NCI-H526 (cell line): ENCODE measurements around the gene ARHGAP33.
A peak's percentile ranks its signal among the peaks of the same experiment; 100 is the strongest.

Source experiments
- DNase-seq, 2 experiments: peaks; one replicate each; lab custom pipeline; 2025; lab: John Stamatoyannopoulos, UW

Gene ARHGAP33

GRCh38 chr19:35780058-35780457 is 4.7 kb downstream of the ARHGAP33 start:
- DNase-seq, result no peak

GRCh38 chr19:35780717-35781116 is 5.4 kb downstream of the ARHGAP33 start:
- DNase-seq, result no peak

GRCh38 chr19:35781650-35782049 is 6.3 kb downstream of the ARHGAP33 start:
- DNase-seq, result no peak

- no peak for DNase-seq
These were observed 7.2 kb downstream of the ARHGAP33 start for GRCh38 chr19:35782589-35782988.

- DNase-seq, result no peak
These were observed 8.4 kb downstream of the ARHGAP33 start for GRCh38 chr19:35783469-35784434.

GRCh38 chr19:35784503-35785338 is 9.4 kb downstream of the ARHGAP33 start:
- DNase-seq, result peak in 1 of 2 experiments; percentile 16

- DNase-seq, result no peak
These were observed 9.9 kb downstream of the ARHGAP33 start for GRCh38 chr19:35785339-35785627.

- DNase-seq, result no peak
These were observed 11.2 kb downstream of the ARHGAP33 start for GRCh38 chr19:35786299-35787160.

GRCh38 chr19:35787227-35787799 is 11.9 kb downstream of the ARHGAP33 start:
- no peak for DNase-seq

- DNase-seq, result no peak
These were observed 13.0 kb downstream of the ARHGAP33 start for GRCh38 chr19:35788205-35788960.

GRCh38 chr19:35789195-35789977 is 14.0 kb downstream of the ARHGAP33 start:
- no peak for DNase-seq

- DNase-seq, result no peak
These were observed 14.9 kb downstream of the ARHGAP33 start for GRCh38 chr19:35789978-35790944.

- peak; percentile 13 to 79 for DNase-seq
These were observed 15.8 kb downstream of the ARHGAP33 start for GRCh38 chr19:35790981-35791813.

- no peak for DNase-seq
These were observed 16.5 kb downstream of the ARHGAP33 start for GRCh38 chr19:35791814-35792279.

GRCh38 chr19:35792312-35792711 is 16.9 kb downstream of the ARHGAP33 start:
- DNase-seq, result no peak

GRCh38 chr19:35792888-35793287 is 17.5 kb downstream of the ARHGAP33 start:
- DNase-seq, result no peak

GRCh38 chr19:35793381-35794165 is 18.2 kb downstream of the ARHGAP33 start:
- DNase-seq, result no peak
